ENCODE measurements around the gene FAM83E. TPM values are rescaled to one million over a fixed set of nuclear protein-coding genes. Genes with fewer than 3 reads are reported as not detected.

The FAM83E gene
- total RNA-seq, 1 donor from 2014 or later = 0.64 TPM

DNA sequence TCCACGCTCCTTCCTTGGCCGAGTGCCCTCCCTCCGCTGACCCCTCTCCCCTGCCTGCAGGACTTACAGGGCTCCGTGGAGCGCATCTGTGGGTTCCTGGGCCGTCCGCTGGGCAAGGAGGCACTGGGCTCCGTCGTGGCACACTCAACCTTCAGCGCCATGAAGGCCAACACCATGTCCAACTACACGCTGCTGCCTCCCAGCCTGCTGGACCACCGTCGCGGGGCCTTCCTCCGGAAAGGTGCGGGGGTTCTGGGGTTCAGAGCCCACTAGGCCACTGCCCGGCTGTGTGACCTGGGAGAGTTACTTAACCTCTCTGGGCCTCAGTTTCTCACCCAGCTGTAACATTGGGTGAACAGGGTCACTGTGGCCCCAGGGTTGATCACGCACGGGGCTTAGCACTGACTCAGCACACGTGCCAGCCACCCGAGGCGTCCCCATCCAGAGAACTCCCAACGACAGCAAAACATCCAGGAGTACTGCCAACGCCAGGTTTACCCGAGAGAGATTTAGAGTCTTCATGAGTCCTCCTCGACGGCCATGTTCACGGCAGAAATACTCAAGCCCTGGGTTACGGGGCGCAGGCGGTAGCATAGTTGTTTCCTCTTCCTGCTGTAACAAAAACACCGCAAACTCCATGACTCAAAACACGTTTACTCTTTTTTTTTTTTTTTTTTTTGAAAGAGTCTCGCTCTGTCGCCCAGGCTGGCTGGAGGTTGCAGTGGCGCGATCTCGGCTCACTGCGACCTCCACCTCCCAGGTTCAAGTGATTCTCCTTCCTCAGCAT, 18.0 kb downstream of the FAM83E start:
- H3K9me3 Mint-ChIP-seq (ENCODE audit: unreplicated experiment) = no peaks in the 10 kb centered on the region
- H3K4me1 Mint-ChIP-seq (ENCODE audit: unreplicated experiment) = no peaks in the 10 kb centered on the region
- TF ChIP-seq, protein P1, sequence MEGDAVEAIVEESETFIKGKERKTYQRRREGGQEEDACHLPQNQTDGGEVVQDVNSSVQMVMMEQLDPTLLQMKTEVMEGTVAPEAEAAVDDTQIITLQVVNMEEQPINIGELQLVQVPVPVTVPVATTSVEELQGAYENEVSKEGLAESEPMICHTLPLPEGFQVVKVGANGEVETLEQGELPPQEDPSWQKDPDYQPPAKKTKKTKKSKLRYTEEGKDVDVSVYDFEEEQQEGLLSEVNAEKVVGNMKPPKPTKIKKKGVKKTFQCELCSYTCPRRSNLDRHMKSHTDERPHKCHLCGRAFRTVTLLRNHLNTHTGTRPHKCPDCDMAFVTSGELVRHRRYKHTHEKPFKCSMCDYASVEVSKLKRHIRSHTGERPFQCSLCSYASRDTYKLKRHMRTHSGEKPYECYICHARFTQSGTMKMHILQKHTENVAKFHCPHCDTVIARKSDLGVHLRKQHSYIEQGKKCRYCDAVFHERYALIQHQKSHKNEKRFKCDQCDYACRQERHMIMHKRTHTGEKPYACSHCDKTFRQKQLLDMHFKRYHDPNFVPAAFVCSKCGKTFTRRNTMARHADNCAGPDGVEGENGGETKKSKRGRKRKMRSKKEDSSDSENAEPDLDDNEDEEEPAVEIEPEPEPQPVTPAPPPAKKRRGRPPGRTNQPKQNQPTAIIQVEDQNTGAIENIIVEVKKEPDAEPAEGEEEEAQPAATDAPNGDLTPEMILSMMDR (IDR thresholded peaks at IDR 0.05; ENCODE audit: unreplicated experiment) = no peak
- H3K36me3 Mint-ChIP-seq (ENCODE audit: low read depth, unreplicated experiment) = no peaks in the 10 kb centered on the region
- H3K27me3 Mint-ChIP-seq (ENCODE audit: unreplicated experiment) = peaks cover 7% of the 10 kb centered on the region
- H3K27ac Mint-ChIP-seq (ENCODE audit: unreplicated experiment) = no peak overlapping the region
- no peak overlapping the region for H3K4me3 Mint-ChIP-seq (ENCODE audit: unreplicated experiment)
- no peak for DNase-seq (ENCODE audit: low spot score)

DNA sequence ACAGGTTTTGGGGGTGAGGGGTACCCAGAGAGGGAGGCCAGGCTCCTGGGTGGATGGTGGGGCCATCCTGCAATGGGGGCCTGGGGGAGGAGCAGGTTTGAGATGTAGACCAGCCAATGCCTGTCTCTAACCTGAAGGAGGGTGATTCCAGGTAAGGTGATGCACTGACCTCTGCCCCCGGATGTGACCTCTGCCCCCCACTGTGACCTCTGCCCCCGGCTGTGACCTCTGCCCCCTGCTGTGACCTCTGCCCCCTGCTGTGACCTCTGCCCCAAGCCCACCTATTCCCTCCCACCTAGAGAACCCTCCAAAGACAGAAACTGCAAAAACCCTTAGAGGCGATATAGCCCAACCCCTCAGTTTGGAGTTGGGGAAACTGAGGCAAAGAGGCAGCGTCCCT, 18.6 kb downstream of the FAM83E start:
- no peaks in the 10 kb centered on the region for H3K4me1 Mint-ChIP-seq (ENCODE audit: unreplicated experiment)
- H3K36me3 Mint-ChIP-seq (ENCODE audit: low read depth, unreplicated experiment) = no peaks in the 10 kb centered on the region
- no peak for DNase-seq (ENCODE audit: low spot score)
- TF ChIP-seq, protein P1 (IDR thresholded peaks at IDR 0.05; ENCODE audit: unreplicated experiment) = no peak
- H3K27ac Mint-ChIP-seq (ENCODE audit: unreplicated experiment) = no peak overlapping the region
- no peaks in the 10 kb centered on the region for H3K9me3 Mint-ChIP-seq (ENCODE audit: unreplicated experiment)
- H3K27me3 Mint-ChIP-seq (ENCODE audit: unreplicated experiment) = peaks cover 9% of the 10 kb centered on the region
- no peak overlapping the region for H3K4me3 Mint-ChIP-seq (ENCODE audit: unreplicated experiment)

DNA sequence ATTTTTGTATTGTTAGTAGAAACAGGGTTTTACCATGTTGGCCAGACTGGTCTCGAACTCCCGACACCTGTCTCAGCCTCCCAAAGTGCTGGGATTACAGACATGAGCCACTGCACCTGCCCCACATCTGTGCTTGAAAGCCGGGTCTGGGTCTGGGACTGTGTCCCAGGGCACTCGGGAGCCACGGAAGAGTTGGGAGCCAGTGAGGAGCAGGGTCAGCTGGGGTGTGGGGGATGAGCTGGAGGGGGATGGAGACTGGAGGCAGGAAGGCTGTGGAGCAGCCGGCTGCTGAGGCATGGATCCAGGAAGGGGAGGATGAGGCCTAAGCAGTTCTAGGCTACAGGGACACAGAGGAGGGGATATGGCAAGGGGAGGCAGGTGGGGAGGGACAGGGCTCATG, 19.0 kb downstream of the FAM83E start:
- TF ChIP-seq, protein P1 (IDR thresholded peaks at IDR 0.05; ENCODE audit: unreplicated experiment) = no peak
- DNase-seq (ENCODE audit: low spot score) = no peak
- H3K27ac Mint-ChIP-seq (ENCODE audit: unreplicated experiment) = no peak overlapping the region
- no peaks in the 10 kb centered on the region for H3K36me3 Mint-ChIP-seq (ENCODE audit: low read depth, unreplicated experiment)
- no peaks in the 10 kb centered on the region for H3K4me1 Mint-ChIP-seq (ENCODE audit: unreplicated experiment)
- no peak overlapping the region for H3K4me3 Mint-ChIP-seq (ENCODE audit: unreplicated experiment)
- peaks cover 9% of the 10 kb centered on the region for H3K27me3 Mint-ChIP-seq (ENCODE audit: unreplicated experiment)
- no peaks in the 10 kb centered on the region for H3K9me3 Mint-ChIP-seq (ENCODE audit: unreplicated experiment)

DNA sequence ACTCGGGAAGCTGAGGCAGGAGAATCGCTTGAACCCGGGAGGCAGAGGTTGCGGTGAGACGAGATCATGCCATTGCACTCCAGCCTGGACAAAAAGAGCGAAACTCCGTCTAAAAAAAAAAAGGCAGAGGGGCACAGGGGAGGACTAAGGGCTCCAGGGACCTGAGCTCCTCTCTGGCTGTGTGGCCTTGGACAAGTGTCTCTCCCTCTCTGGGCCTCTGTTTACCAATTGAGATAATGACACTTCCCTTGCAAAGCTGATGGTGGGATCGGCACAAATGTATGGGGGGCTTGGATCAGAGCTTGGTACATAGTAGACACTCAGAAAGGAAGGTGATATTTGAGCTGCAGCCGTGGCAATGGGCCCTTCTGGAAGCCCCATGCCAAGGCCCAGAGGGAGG, 19.7 kb downstream of the FAM83E start:
- TF ChIP-seq, protein P1 (IDR thresholded peaks at IDR 0.05; ENCODE audit: unreplicated experiment) = no peak
- Mint-ChIP-seq H3K36me3 (ENCODE audit: low read depth, unreplicated experiment) (no peaks in the 10 kb centered on the region), H3K27me3 (ENCODE audit: unreplicated experiment) (peaks cover 9% of the 10 kb centered on the region), H3K4me1 (ENCODE audit: unreplicated experiment) (no peaks in the 10 kb centered on the region), H3K27ac (ENCODE audit: unreplicated experiment) (no peak overlapping the region), H3K9me3 (ENCODE audit: unreplicated experiment) (no peaks in the 10 kb centered on the region), H3K4me3 (ENCODE audit: unreplicated experiment) (peak overlapping the region; percentile 31)
- no peak for DNase-seq (ENCODE audit: low spot score)

DNA sequence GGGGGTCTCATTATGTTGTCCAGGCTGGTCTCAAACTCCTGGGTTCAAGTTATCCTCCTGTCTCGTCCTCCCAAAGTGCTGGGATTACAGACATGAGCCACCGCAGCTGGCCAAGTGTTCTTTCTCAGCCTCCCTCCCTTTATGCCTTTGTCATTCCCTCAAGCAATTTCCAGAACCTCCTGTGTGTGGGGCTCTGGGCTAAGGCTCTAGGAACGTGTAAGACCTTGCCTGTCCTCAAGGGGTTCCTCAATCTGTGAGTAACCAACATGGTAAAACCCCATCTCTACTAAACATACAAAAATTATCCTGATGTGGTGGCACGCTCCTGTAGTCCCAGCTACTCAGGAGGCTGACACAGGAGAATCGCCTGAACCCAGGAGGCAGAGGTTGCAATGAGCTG, 23.9 kb downstream of the FAM83E start:
- Mint-ChIP-seq H3K36me3 (ENCODE audit: low read depth, unreplicated experiment) (no peaks in the 10 kb centered on the region), H3K4me1 (ENCODE audit: unreplicated experiment) (peaks cover 5% of the 10 kb centered on the region), H3K4me3 (ENCODE audit: unreplicated experiment) (no peak overlapping the region), H3K9me3 (ENCODE audit: unreplicated experiment) (no peaks in the 10 kb centered on the region), H3K27ac (ENCODE audit: unreplicated experiment) (no peak overlapping the region), H3K27me3 (ENCODE audit: unreplicated experiment) (peaks cover 7% of the 10 kb centered on the region)
- no peak for DNase-seq (ENCODE audit: low spot score)
- TF ChIP-seq, protein P1 (IDR thresholded peaks at IDR 0.05; ENCODE audit: unreplicated experiment) = no peak
